PC-3 (cell line): ENCODE results near the gene SIGLEC12. TPM values are rescaled to one million over a fixed set of nuclear protein-coding genes. Genes with fewer than 3 reads are reported as not detected.
"Not testable (repeated sequence)": the region's sequence is repeated elsewhere in the genome, so short reads cannot be mapped to it uniquely, and the experiment has no call there.

Experiments used
- ATAC-seq: fragments of 200-7000 bp; cut with Tn5 transposase; 2 replicates; pipeline ENCODE4 v1.9.1; 2020; ENCODE audit warnings: mild to moderate bottlenecking, moderate library complexity
- BruUV-seq: library from RNA; stranded (reverse); fragments of 400-500 nt; replicated peaks from 2 replicates; lab custom pipeline; 2021; lab: Mats Ljungman, UMichigan
- CTCF ChIA-PET: fragments of 300-600 bp; sonication (Branson Sonifier 250); formaldehyde crosslinking; loops from one replicate; lab custom pipeline; 2022; ENCODE audit warnings: antibody characterized with exemption; lab: Charles Lee
- POLR2A ChIA-PET: fragments of 300-600 bp; sonication (Branson Sonifier 250); formaldehyde crosslinking; loops from one replicate; lab custom pipeline; 2022; ENCODE audit warnings: antibody characterized with exemption; ENCODE audit not compliant: unreplicated experiment; lab: Charles Lee
- DNase-seq: peaks from one replicate; pipeline ENCODE4 v3.0.0-alpha.2; 2015
- H2AFZ ChIP-seq: fragments of 300-600 bp; sonication (generic); 2 replicates; pipeline ENCODE4 v1.6.0; 2016; ENCODE audit warnings: antibody characterized with exemption, low read length
- H3F3A ChIP-seq: fragments of 300-600 bp; sonication (generic); one replicate; pipeline ENCODE4 v1.6.0; 2017; ENCODE audit warnings: antibody characterized with exemption, low read length, control low read depth, mild to moderate bottlenecking; ENCODE audit not compliant: unreplicated experiment
- H3K27ac ChIP-seq: fragments of 300-600 bp; sonication (generic); 2 replicates; pipeline ENCODE4 v1.5.1; 2016; ENCODE audit warnings: mild to moderate bottlenecking, low read length
- H3K27me3 ChIP-seq: fragments of 300-600 bp; sonication (generic); 2 replicates; pipeline ENCODE4 v1.6.1; 2016; ENCODE audit warnings: low read length, mixed read lengths
- H3K36me3 ChIP-seq: fragments of 300-600 bp; sonication (generic); 2 replicates; pipeline ENCODE4 v1.6.1; 2016; ENCODE audit warnings: low read depth, mixed run types, low read length, mixed read lengths
- H3K4me1 ChIP-seq: fragments of 300-600 bp; sonication (generic); 2 replicates; pipeline ENCODE4 v1.5.1; 2016; ENCODE audit warnings: low read length; ENCODE audit not compliant: insufficient read depth
- H3K4me2 ChIP-seq: fragments of 300-600 bp; sonication (generic); 2 replicates; pipeline ENCODE4 v1.6.0; 2016; ENCODE audit warnings: low read length
- H3K4me3 ChIP-seq: fragments of 300-600 bp; sonication (generic); 2 replicates; pipeline ENCODE4 v1.5.1; 2016; ENCODE audit warnings: mild to moderate bottlenecking, low read length, mixed read lengths
- H3K79me2 ChIP-seq: fragments of 300-600 bp; sonication (generic); 2 replicates; pipeline ENCODE4 v1.6.1; 2017; ENCODE audit warnings: low read length, mixed read lengths
- H3K9ac ChIP-seq: fragments of 300-600 bp; sonication (generic); 2 replicates; pipeline ENCODE4 v1.6.0; 2016; ENCODE audit warnings: mild to moderate bottlenecking, low read length
- H3K9me2 ChIP-seq: fragments of 300-600 bp; sonication (generic); replicated peaks from 2 replicates; pipeline ENCODE4 v1.6.1; 2016; ENCODE audit warnings: mixed run types, low read length, mixed read lengths
- H3K9me3 ChIP-seq: fragments of 300-600 bp; sonication (generic); 2 replicates; pipeline ENCODE4 v1.6.1; 2016; ENCODE audit warnings: low read length, mixed read lengths
- H4K20me1 ChIP-seq: fragments of 300-600 bp; sonication (generic); 2 replicates; pipeline ENCODE4 v1.6.1; 2016; ENCODE audit warnings: low read length, mixed read lengths
- CTCF ChIP-seq: fragments of 300-600 bp; sonication (generic); conservative IDR thresholded peaks from 2 replicates; pipeline ENCODE4 v1.5.1; 2017; ENCODE audit warnings: antibody characterized with exemption, low read depth, mild to moderate bottlenecking, low read length
- EZH2 ChIP-seq: fragments of 300-600 bp; sonication (generic); IDR thresholded peaks from one replicate; pipeline ENCODE4 v1.6.1; 2017; ENCODE audit warnings: antibody characterized with exemption, mild to moderate bottlenecking, low read length; ENCODE audit not compliant: unreplicated experiment
- EZH2phosphoT487 ChIP-seq: fragments of 300-600 bp; sonication (generic); IDR thresholded peaks from 2 replicates; pipeline ENCODE4 v1.6.1; 2018; ENCODE audit warnings: mild to moderate bottlenecking, antibody characterized with exemption, low read length, borderline replicate concordance
- intact Hi-C: fragments of 100-400 bp; cut with micrococcal nuclease; formaldehyde crosslinking; loops from 2 replicates; pipeline ENCODE4 v1.9.0; 2023
- total RNA-seq: library from RNA; depleted of rRNA; stranded (reverse); fragments of >200 nt; gene quantifications from 2 replicates; pipeline ENCODE4 v1.2.3, GENCODE V29; 2014

SIGLEC12 gene
- total RNA-seq, 1 experiment from 2014 or later, result not detected

- Histone ChIP-seq H3K4me1 (no peaks in the 10 kb centered on the region), H3K4me3 (no peak overlapping the region), H4K20me1 (no peaks in the 10 kb centered on the region), H3K36me3 (no peaks in the 10 kb centered on the region), H3K27me3 (peaks cover 76% of the 10 kb centered on the region), H3K9ac (no peak overlapping the region), H3K79me2 (no peaks in the 10 kb centered on the region), H3K27ac (no peak overlapping the region), H2AFZ (no peak overlapping the region), H3K4me2 (no peak overlapping the region), H3K9me2 (no peaks in the 10 kb centered on the region), H3F3A (no peaks in the 10 kb centered on the region), H3K9me3 (no peaks in the 10 kb centered on the region)
- DNase-seq (no peak), ATAC-seq (no peak)
- no peak for TF ChIP-seq CTCF
- TF ChIP-seq EZH2, result no peak
- TF ChIP-seq EZH2phosphoT487, result no peak
- ChIA-PET CTCF (interaction anchor here (0.7 kb wide), 1 partner anchor 826 kb away, joined by 3 read pairs; no protein-coding TSS in a partner anchor), POLR2A (no interaction called here)
- intact Hi-C loops, result no loop called here
- BruUV-seq, result no TSS peak
These were observed 53.1 kb downstream of the SIGLEC12 start for GRCh38 chr19:51448411-51449016.

- no peaks in the 10 kb centered on the region for H3K4me1 ChIP-seq
- H3K9me3 ChIP-seq, result no peaks in the 10 kb centered on the region
- H2AFZ ChIP-seq, result no peak overlapping the region
- peaks cover 76% of the 10 kb centered on the region for H3K27me3 ChIP-seq
- H3K9me2 ChIP-seq, result no peaks in the 10 kb centered on the region
- no peak overlapping the region for H3K4me3 ChIP-seq
- no peak overlapping the region for H3K9ac ChIP-seq
- CTCF ChIA-PET, result interaction anchor here (0.7 kb wide), 1 partner anchor 827 kb away, joined by 3 read pairs; no protein-coding TSS in a partner anchor
- POLR2A ChIA-PET, result no interaction called here
- H3K36me3 ChIP-seq, result no peaks in the 10 kb centered on the region
- H3K27ac ChIP-seq, result no peak overlapping the region
- H3K4me2 ChIP-seq, result no peak overlapping the region
- ATAC-seq, result no peak
- no peaks in the 10 kb centered on the region for H3F3A ChIP-seq
- TF ChIP-seq CTCF (no peak), EZH2 (no peak), EZH2phosphoT487 (no peak)
- BruUV-seq, result no TSS peak
- DNase-seq, result no peak
- intact Hi-C loops, result no loop called here
- H4K20me1 ChIP-seq, result no peaks in the 10 kb centered on the region
- H3K79me2 ChIP-seq, result no peaks in the 10 kb centered on the region
These were observed 53.6 kb downstream of the SIGLEC12 start for GRCh38 chr19:51448011-51448410.

- H3K79me2 ChIP-seq, ATAC-seq, POLR2A ChIA-PET, intact Hi-C loops, H3K36me3 ChIP-seq, H3F3A ChIP-seq, H3K9me3 ChIP-seq, H4K20me1 ChIP-seq, H3K4me3 ChIP-seq, H3K27ac ChIP-seq, H3K4me1 ChIP-seq, CTCF ChIA-PET, H3K9me2 ChIP-seq, H2AFZ ChIP-seq, H3K9ac ChIP-seq, H3K4me2 ChIP-seq, DNase-seq, BruUV-seq: not testable (repeated sequence)
- peaks cover 76% of the 10 kb centered on the region for H3K27me3 ChIP-seq
These were observed 54.1 kb downstream of the SIGLEC12 start for GRCh38 chr19:51447510-51447909.
